Liver (tissue), 9 donors: ENCODE results near the gene ZNF414. TPM values are rescaled to one million over a fixed set of nuclear protein-coding genes. Genes with fewer than 3 reads are reported as not detected.
A peak's percentile ranks its signal among the peaks of the same experiment; 100 is the strongest.
"Not testable (repeated sequence)": the region's sequence is repeated elsewhere in the genome, so short reads cannot be mapped to it uniquely, and the experiment has no call there.

Experiments
- DNase-seq: peaks from one replicate; pipeline ENCODE4 v3.0.0-alpha.2; 2017; ENCODE audit warnings: low spot score
- H3K27ac ChIP-seq, 2 donors: one replicate each; pipeline ENCODE4 v1.7.0; 2013; ENCODE audit warnings: inconsistent platforms in 2 of 2, low read length in 2 of 2, control low read depth in 1 of 2, low read depth in 1 of 2, mild to moderate bottlenecking in 1 of 2
- H3K27me3 ChIP-seq, 4 donors: one replicate each; pipeline versions ENCODE4 v1.6.1 to v1.7.0; 2013; ENCODE audit warnings: low read length in 3 of 4, inconsistent platforms in 1 of 4, mild to moderate bottlenecking in 1 of 4, moderate library complexity in 1 of 4; ENCODE audit not compliant: control insufficient read depth in 4 of 4, insufficient read depth in 4 of 4
- H3K36me3 ChIP-seq, 4 donors: one replicate each; pipeline versions ENCODE4 v1.6.1 to v1.7.0; 2013; ENCODE audit warnings: low read length in 3 of 4, mild to moderate bottlenecking in 3 of 4, low read depth in 1 of 4, moderate library complexity in 1 of 4; ENCODE audit not compliant: control insufficient read depth in 4 of 4, insufficient read depth in 3 of 4
- H3K4me1 ChIP-seq, 4 donors: one replicate each; pipeline versions ENCODE4 v1.6.1 to v1.7.0; 2013; ENCODE audit warnings: low read length in 3 of 4, mild to moderate bottlenecking in 3 of 4, moderate library complexity in 1 of 4; ENCODE audit not compliant: control insufficient read depth in 4 of 4, insufficient read depth in 4 of 4
- H3K4me3 ChIP-seq, 3 donors: one replicate each; pipeline versions ENCODE4 v1.6.1 to v1.7.0; 2013; ENCODE audit warnings: low read length in 3 of 3, control low read depth in 1 of 3, low read depth in 1 of 3, mild to moderate bottlenecking in 1 of 3
- H3K9ac ChIP-seq, 2 donors: one replicate each; pipeline ENCODE4 v1.7.0; 2013; ENCODE audit warnings: low read length in 2 of 2, mild to moderate bottlenecking in 2 of 2, moderate library complexity in 2 of 2, control low read depth in 1 of 2, low read depth in 1 of 2
- H3K9me3 ChIP-seq, 4 donors: one replicate each; pipeline versions ENCODE4 v1.6.1 to v1.7.0; 2013; ENCODE audit warnings: low read length in 3 of 4; ENCODE audit not compliant: control insufficient read depth in 4 of 4
- CTCF ChIP-seq: fragments of 150-350 bp; IDR thresholded peaks from 2 replicates; pipeline ENCODE4 v1.5.1; 2017; ENCODE audit warnings: improper control_type of control experiment, low read depth, low read length; ENCODE audit not compliant: missing input control
- FOXA1 ChIP-seq: IDR thresholded peaks from 2 replicates; pipeline ENCODE4 v1.6.1; 2016; ENCODE audit warnings: antibody characterized with exemption
- GABPA ChIP-seq, 2 donors: IDR thresholded peaks in 1 of 2; conservative IDR thresholded peaks in 1 of 2; 2 replicates each; pipeline ENCODE4 v1.6.1; 2016; ENCODE audit warnings: antibody characterized with exemption in 2 of 2, mild to moderate bottlenecking in 1 of 2, moderate library complexity in 1 of 2
- HNF4A ChIP-seq, 2 donors: conservative IDR thresholded peaks; 2 replicates each; pipeline ENCODE4 v1.6.1; 2016; ENCODE audit warnings: antibody characterized with exemption in 2 of 2, mild to moderate bottlenecking in 2 of 2
- JUND ChIP-seq, 2 donors: IDR thresholded peaks; 2 replicates each; pipeline ENCODE4 v1.6.1; 2016; ENCODE audit warnings: antibody characterized with exemption in 2 of 2
- MAX ChIP-seq: IDR thresholded peaks from 2 replicates; pipeline ENCODE4 v1.6.1; 2016; ENCODE audit warnings: antibody characterized with exemption
- NR2F2 ChIP-seq: IDR thresholded peaks from 2 replicates; pipeline ENCODE4 v1.6.1; 2016; ENCODE audit warnings: antibody characterized with exemption
- RAD21 ChIP-seq, 2 donors: IDR thresholded peaks; 2 replicates each; pipeline ENCODE4 v1.6.1; 2016; ENCODE audit warnings: antibody characterized with exemption in 2 of 2, mild to moderate bottlenecking in 2 of 2
- SP1 ChIP-seq: IDR thresholded peaks from 2 replicates; pipeline ENCODE4 v1.6.1; 2018; ENCODE audit warnings: antibody characterized with exemption, mild to moderate bottlenecking
- TAF1 ChIP-seq: conservative IDR thresholded peaks from 2 replicates; pipeline ENCODE4 v1.6.1; 2016; ENCODE audit warnings: antibody characterized with exemption, mild to moderate bottlenecking
- YY1 ChIP-seq: IDR thresholded peaks from 2 replicates; pipeline ENCODE4 v1.6.1; 2016; ENCODE audit warnings: antibody characterized with exemption, mild to moderate bottlenecking
- WGBS: extraction: QIAGEN DNeasy Blood & Tissue Kit; methylation state at CpG from one replicate; pipeline ENCODE4 v1.1.7; 2013; 5-methylcytosine and 5-hydroxymethylcytosine counted together
- polyA plus RNA-seq, 2 donors: library from polyadenylated mRNA; stranded (reverse) in 1 of 2; unstranded in 1 of 2; fragments of 200-250 nt in 1 of 2; fragments of >200 nt in 1 of 2; fragmentation: Nextera tagmentation in 1 of 2; extraction: Ambion mirVana in 1 of 2; gene quantifications; one replicate each; pipeline versions ENCODE4 v1.2.1 to v1.2.3, GENCODE V29; 2013 to 2015
- total RNA-seq, 2 donors: library from RNA; depleted of rRNA; stranded (reverse); fragments of >200 nt; gene quantifications; one replicate each; pipeline ENCODE4 v1.2.3, GENCODE V29; 2014
- TF ChIP-seq, protein P1 (sequence below): IDR thresholded peaks from 2 replicates; pipeline ENCODE4 v1.6.1; 2016; ENCODE audit warnings: antibody characterized with exemption, mild to moderate bottlenecking
- TF ChIP-seq, protein P2 (sequence below): IDR thresholded peaks from 2 replicates; pipeline ENCODE4 v1.6.1; 2016; ENCODE audit warnings: antibody characterized with exemption
- TF ChIP-seq, protein P3 (sequence below): IDR thresholded peaks from 2 replicates; pipeline ENCODE4 v1.6.1; 2016; ENCODE audit warnings: antibody characterized with exemption
- donor health status: healthy.
- donor health status: healthy.
- donor health status: healthy.
- donor health status: healthy.
- donor health status: healthy.

The ZNF414 gene
- total and polyA plus RNA-seq, 4 donors: 3.5 to 16.0 (median 7.2) TPM

DNA sequence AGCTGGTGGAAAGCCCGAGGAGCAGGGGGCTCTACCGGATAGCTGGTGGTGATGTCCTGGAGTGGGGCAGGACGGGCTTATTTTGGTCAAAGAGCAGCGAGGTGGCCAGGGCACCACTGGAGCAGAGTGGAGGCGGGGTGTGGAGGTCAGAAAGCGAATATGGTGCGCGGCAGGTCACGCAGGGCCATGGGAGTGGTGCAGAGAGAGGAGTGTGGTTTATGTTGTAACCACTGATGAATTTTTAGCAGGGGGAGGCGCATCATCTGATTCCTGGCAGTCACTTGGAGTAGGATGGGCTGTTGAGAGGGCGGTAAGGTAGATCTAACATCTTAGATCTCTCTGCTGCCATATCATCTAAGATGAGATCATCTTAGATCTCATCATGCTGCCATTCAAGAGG, 1.4 kb upstream of the ZNF414 start:
- WGBS: 84% methylated on average over 11 of the region's 11 CpGs
- Histone ChIP-seq H3K27ac (peak overlapping the region in 1 of 2 donors; percentile 26), H3K27me3 (no peaks in the 10 kb centered on the region), H3K36me3 (peaks cover 0 to under 1% (median 0%) of the 10 kb centered on the region in 4 donors), H3K4me3 (no peak overlapping the region), H3K9ac (no peak overlapping the region), H3K4me1 (peaks cover 6 to 22% (median 17%) of the 10 kb centered on the region in 4 donors), H3K9me3 (no peaks in the 10 kb centered on the region)
- TF ChIP-seq, protein P1, sequence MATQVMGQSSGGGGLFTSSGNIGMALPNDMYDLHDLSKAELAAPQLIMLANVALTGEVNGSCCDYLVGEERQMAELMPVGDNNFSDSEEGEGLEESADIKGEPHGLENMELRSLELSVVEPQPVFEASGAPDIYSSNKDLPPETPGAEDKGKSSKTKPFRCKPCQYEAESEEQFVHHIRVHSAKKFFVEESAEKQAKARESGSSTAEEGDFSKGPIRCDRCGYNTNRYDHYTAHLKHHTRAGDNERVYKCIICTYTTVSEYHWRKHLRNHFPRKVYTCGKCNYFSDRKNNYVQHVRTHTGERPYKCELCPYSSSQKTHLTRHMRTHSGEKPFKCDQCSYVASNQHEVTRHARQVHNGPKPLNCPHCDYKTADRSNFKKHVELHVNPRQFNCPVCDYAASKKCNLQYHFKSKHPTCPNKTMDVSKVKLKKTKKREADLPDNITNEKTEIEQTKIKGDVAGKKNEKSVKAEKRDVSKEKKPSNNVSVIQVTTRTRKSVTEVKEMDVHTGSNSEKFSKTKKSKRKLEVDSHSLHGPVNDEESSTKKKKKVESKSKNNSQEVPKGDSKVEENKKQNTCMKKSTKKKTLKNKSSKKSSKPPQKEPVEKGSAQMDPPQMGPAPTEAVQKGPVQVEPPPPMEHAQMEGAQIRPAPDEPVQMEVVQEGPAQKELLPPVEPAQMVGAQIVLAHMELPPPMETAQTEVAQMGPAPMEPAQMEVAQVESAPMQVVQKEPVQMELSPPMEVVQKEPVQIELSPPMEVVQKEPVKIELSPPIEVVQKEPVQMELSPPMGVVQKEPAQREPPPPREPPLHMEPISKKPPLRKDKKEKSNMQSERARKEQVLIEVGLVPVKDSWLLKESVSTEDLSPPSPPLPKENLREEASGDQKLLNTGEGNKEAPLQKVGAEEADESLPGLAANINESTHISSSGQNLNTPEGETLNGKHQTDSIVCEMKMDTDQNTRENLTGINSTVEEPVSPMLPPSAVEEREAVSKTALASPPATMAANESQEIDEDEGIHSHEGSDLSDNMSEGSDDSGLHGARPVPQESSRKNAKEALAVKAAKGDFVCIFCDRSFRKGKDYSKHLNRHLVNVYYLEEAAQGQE: no peak
- TF ChIP-seq HNF4A (conservative IDR thresholded peaks at IDR 0.05) (no peak), GABPA (IDR thresholded peaks at IDR 0.05 in 1 of 2, conservative IDR thresholded peaks at IDR 0.05 in 1 of 2) (no peak), FOXA1 (no peak), CTCF (no peak), RAD21 (IDR thresholded peaks at IDR 0.05) (no peak), JUND (IDR thresholded peaks at IDR 0.05) (no peak), MAX (no peak), NR2F2 (no peak), TAF1 (no peak), YY1 (no peak), SP1 (no peak)
- TF ChIP-seq, protein P2, sequence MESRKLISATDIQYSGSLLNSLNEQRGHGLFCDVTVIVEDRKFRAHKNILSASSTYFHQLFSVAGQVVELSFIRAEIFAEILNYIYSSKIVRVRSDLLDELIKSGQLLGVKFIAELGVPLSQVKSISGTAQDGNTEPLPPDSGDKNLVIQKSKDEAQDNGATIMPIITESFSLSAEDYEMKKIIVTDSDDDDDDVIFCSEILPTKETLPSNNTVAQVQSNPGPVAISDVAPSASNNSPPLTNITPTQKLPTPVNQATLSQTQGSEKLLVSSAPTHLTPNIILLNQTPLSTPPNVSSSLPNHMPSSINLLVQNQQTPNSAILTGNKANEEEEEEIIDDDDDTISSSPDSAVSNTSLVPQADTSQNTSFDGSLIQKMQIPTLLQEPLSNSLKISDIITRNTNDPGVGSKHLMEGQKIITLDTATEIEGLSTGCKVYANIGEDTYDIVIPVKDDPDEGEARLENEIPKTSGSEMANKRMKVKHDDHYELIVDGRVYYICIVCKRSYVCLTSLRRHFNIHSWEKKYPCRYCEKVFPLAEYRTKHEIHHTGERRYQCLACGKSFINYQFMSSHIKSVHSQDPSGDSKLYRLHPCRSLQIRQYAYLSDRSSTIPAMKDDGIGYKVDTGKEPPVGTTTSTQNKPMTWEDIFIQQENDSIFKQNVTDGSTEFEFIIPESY: no peak
- TF ChIP-seq, protein P3, sequence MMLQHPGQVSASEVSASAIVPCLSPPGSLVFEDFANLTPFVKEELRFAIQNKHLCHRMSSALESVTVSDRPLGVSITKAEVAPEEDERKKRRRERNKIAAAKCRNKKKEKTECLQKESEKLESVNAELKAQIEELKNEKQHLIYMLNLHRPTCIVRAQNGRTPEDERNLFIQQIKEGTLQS: no peak
- no peak for DNase-seq

DNA sequence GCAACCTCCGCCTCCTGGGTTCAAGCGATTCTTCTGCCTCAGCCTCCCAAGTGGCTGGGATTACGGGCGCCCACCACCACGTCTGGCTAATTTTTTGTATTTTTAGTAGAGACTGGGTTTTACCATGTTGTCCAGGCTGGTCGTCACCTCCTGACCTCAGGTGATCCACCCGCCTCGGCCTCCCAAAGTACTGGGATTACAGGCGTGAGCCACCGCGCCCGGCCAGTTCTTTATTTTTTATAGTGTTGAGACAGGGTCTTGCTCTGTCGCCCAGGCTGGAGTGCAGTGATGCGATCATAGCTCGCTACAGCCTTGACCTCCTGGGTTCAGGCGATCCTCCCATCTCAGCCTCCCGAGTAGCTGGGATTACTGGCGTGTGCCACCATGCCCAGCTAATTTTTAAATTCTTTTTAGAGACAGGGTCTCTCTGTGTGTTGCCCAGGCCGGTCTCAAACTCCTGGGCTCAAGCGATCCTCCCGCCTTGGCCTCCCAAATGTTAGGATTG, 590 bp upstream of the ZNF414 start:
- H3K4me3 ChIP-seq: peak overlapping the region; percentile 69 to 93 (median 76)

More for the DNA sequence above, 590 bp upstream of the ZNF414 start:
- H3K27me3 ChIP-seq, H3K9me3 ChIP-seq, H3K36me3 ChIP-seq, DNase-seq: not testable (repeated sequence)
- WGBS: 68% methylated on average over 21 of the region's 21 CpGs
- Histone ChIP-seq H3K9ac (peak overlapping the region in 1 of 2 donors; percentile 76), H3K4me1 (peaks cover 6 to 22% (median 17%) of the 10 kb centered on the region in 4 donors), H3K27ac (peak overlapping the region; percentile 99)
